Osteocyte (in vitro differentiated cells): ENCODE measurements around the gene NALCN. TPM values are rescaled to one million over a fixed set of nuclear protein-coding genes. Genes with fewer than 3 reads are reported as not detected.

ENCODE experiments used
- DNase-seq: peaks from one replicate; pipeline ENCODE4 v3.0.0; 2021; ENCODE audit warnings: mixed read lengths; ENCODE audit not compliant: unreplicated experiment; ENCODE audit errors: extremely low spot score
- H3K27ac Mint-ChIP-seq: one replicate; pipeline ENCODE4 v1.8.0; 2021; ENCODE audit warnings: mild to moderate bottlenecking, mixed read lengths; ENCODE audit not compliant: unreplicated experiment
- H3K27me3 Mint-ChIP-seq: one replicate; pipeline ENCODE4 v1.8.0; 2021; ENCODE audit warnings: mixed read lengths; ENCODE audit not compliant: unreplicated experiment
- H3K36me3 Mint-ChIP-seq: one replicate; pipeline ENCODE4 v1.8.0; 2021; ENCODE audit warnings: mixed read lengths; ENCODE audit not compliant: unreplicated experiment
- H3K4me1 Mint-ChIP-seq: one replicate; pipeline ENCODE4 v1.8.0; 2021; ENCODE audit warnings: mixed read lengths; ENCODE audit not compliant: unreplicated experiment
- H3K4me3 Mint-ChIP-seq: one replicate; pipeline ENCODE4 v1.8.0; 2021; ENCODE audit warnings: mild to moderate bottlenecking, moderate library complexity, mixed read lengths; ENCODE audit not compliant: unreplicated experiment
- H3K9me3 Mint-ChIP-seq: one replicate; pipeline ENCODE4 v1.8.0; 2021; ENCODE audit warnings: mixed read lengths; ENCODE audit not compliant: unreplicated experiment
- total RNA-seq: library from RNA; stranded (reverse); gene quantifications from 2 replicates; pipeline ENCODE4 v1.2.1, GENCODE V29; 2021
- TF ChIP-seq, protein P1 (sequence below): fragments of 200-600 bp; sonication (generic); IDR thresholded peaks from 2 replicates; pipeline ENCODE4 v1.5.0; 2021; ENCODE audit warnings: antibody characterized with exemption, mild to moderate bottlenecking, moderate library complexity

NALCN gene
- total RNA-seq, 1 donor from 2014 or later, result 58.8 TPM

DNA sequence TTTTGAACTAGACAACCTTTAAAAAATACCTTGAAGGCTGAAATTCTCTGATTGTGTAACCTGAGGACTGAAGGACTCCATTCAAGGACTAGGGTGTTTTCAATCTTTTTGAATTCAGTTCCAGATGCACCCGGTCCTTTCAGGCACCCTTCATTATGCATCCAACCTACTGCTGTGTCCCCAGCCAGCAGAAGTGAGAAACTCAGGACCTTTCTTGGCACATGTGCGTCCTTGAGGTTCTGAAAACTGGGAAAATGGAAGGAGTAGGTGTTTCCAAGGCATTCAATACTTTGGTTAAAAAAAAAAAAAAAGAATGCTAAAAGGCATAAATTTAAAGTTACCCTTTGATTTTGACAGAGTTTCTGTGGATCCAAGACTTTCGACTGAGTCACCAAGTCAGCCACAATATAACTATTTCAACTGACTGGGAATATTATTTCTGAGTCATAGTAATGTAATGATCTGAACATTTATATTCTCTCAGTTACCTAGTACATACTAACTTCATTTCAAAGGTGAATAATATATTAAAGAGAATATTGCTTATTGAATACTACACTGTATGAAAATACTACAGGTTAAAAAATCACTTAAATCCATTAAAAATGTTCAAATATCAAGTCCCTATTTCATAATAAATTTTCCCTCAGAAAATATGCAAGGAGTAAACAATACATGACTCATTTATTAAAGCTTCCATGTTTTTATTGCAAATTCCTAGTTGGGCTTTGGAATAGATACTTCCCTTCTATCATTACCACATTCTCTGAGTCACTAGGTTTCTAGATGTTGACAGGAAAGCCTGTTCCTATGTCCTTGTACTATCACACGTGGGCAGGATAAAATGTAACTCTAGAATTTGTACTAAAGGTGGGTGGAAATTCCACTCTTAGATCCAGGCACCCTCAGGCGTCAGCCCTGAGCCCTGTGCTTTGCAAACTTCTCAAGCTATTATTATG is 33.8 kb upstream of the NALCN start:
- no peak for DNase-seq
- Mint-ChIP-seq H3K4me1 (peaks cover 42% of the 10 kb centered on the region), H3K4me3 (peak overlapping the region; percentile 41), H3K36me3 (peaks cover 12% of the 10 kb centered on the region), H3K27me3 (no peaks in the 10 kb centered on the region), H3K9me3 (no peaks in the 10 kb centered on the region), H3K27ac (peak overlapping the region; percentile 83)
- TF ChIP-seq, protein P1, sequence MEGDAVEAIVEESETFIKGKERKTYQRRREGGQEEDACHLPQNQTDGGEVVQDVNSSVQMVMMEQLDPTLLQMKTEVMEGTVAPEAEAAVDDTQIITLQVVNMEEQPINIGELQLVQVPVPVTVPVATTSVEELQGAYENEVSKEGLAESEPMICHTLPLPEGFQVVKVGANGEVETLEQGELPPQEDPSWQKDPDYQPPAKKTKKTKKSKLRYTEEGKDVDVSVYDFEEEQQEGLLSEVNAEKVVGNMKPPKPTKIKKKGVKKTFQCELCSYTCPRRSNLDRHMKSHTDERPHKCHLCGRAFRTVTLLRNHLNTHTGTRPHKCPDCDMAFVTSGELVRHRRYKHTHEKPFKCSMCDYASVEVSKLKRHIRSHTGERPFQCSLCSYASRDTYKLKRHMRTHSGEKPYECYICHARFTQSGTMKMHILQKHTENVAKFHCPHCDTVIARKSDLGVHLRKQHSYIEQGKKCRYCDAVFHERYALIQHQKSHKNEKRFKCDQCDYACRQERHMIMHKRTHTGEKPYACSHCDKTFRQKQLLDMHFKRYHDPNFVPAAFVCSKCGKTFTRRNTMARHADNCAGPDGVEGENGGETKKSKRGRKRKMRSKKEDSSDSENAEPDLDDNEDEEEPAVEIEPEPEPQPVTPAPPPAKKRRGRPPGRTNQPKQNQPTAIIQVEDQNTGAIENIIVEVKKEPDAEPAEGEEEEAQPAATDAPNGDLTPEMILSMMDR, result no peak

DNA sequence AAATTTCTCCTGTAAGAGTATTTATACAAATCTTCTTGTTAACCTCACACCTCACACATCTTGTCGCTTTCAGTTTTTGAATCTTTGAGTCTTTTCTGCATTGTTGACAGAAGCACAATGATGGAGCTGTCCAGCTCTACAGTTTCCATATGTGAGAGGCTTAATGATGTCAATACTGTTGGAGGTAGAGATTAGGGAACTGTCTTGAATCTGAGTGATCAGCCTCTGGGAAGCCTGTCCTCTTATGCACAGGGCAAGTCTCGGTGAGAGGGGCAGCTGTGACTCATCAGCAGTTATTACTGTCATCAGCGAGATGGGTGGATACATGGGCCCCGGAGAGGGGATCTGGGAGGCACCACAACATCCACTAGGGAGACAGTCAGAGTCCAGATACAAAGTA is 31.5 kb upstream of the NALCN start:
- peaks cover 39% of the 10 kb centered on the region for H3K4me1 Mint-ChIP-seq
- H3K27ac Mint-ChIP-seq, result no peak overlapping the region
- H3K36me3 Mint-ChIP-seq, result no peaks in the 10 kb centered on the region
- no peaks in the 10 kb centered on the region for H3K9me3 Mint-ChIP-seq
- no peak overlapping the region for H3K4me3 Mint-ChIP-seq
- no peak for DNase-seq
- H3K27me3 Mint-ChIP-seq, result no peaks in the 10 kb centered on the region
- TF ChIP-seq, protein P1, result no peak

- TF ChIP-seq, protein P1, result no peak
- no peaks in the 10 kb centered on the region for H3K4me1 Mint-ChIP-seq
- no peak overlapping the region for H3K4me3 Mint-ChIP-seq
- no peaks in the 10 kb centered on the region for H3K9me3 Mint-ChIP-seq
- no peak for DNase-seq
- no peaks in the 10 kb centered on the region for H3K36me3 Mint-ChIP-seq
- H3K27ac Mint-ChIP-seq, result no peak overlapping the region
- H3K27me3 Mint-ChIP-seq, result no peaks in the 10 kb centered on the region
Observed at GRCh38 chr13:101434486-101434885, 18.2 kb upstream of the NALCN start.

- no peaks in the 10 kb centered on the region for H3K27me3 Mint-ChIP-seq
- H3K36me3 Mint-ChIP-seq, result no peaks in the 10 kb centered on the region
- no peak overlapping the region for H3K27ac Mint-ChIP-seq
- DNase-seq, result no peak
- no peak overlapping the region for H3K4me3 Mint-ChIP-seq
- H3K4me1 Mint-ChIP-seq, result no peaks in the 10 kb centered on the region
- TF ChIP-seq, protein P1, result no peak
- no peaks in the 10 kb centered on the region for H3K9me3 Mint-ChIP-seq
Observed at GRCh38 chr13:101433895-101434294, 17.6 kb upstream of the NALCN start.

- no peak for DNase-seq
Observed at GRCh38 chr13:101429733-101430132, 13.4 kb upstream of the NALCN start.

More at GRCh38 chr13:101429733-101430132, 13.4 kb upstream of the NALCN start:
- no peaks in the 10 kb centered on the region for H3K27me3 Mint-ChIP-seq
- no peaks in the 10 kb centered on the region for H3K36me3 Mint-ChIP-seq
- TF ChIP-seq, protein P1, result no peak
- no peaks in the 10 kb centered on the region for H3K9me3 Mint-ChIP-seq
- no peak overlapping the region for H3K4me3 Mint-ChIP-seq
- no peak overlapping the region for H3K27ac Mint-ChIP-seq
- H3K4me1 Mint-ChIP-seq, result peaks cover 5% of the 10 kb centered on the region
